ENCODE results near the gene KRTAP4-4.
"Not testable (repeated sequence)": the region's sequence is repeated elsewhere in the genome, so short reads cannot be mapped to it uniquely, and the experiment has no call there.

Gene KRTAP4-4

DNA sequence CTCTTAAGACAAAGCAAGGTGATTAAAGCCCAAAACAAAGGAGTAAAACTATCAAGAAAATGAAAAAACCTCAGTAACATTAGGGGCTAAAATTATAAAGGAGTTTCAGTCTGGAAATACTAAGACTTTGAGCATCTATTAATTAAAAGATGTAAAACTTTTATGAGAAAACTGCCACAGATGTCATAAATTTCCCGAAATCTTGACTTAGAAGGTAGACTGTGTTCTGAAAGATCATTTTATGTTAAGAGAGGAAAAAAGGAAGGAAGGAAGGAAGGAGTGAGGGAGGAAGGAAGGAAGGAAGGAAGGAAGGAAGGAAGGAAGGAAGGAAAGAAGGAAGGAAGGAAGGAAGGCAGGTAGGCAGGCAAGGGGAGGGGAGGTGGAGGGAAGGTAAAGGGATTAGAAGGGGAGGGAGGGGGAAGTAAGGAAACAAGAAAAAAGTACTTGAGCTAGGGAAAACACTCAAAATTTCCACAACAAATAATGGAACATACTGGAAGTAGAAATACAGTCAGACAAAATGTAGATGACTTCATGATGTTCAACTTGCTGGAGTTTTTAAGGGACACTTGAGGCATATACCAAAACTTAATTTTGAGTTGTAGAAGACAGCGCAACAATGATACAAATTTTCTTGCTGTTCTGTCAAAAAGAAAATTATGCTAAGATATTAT is 12.9 kb downstream of the KRTAP4-4 start:
- DNase-seq, result no peak

- DNase-seq, result no peak
These were observed 15.3 kb downstream of the KRTAP4-4 start for GRCh38 chr17:41145261-41145660.

- no peak for DNase-seq
These were observed 15.7 kb downstream of the KRTAP4-4 start for GRCh38 chr17:41144846-41145245.

DNA sequence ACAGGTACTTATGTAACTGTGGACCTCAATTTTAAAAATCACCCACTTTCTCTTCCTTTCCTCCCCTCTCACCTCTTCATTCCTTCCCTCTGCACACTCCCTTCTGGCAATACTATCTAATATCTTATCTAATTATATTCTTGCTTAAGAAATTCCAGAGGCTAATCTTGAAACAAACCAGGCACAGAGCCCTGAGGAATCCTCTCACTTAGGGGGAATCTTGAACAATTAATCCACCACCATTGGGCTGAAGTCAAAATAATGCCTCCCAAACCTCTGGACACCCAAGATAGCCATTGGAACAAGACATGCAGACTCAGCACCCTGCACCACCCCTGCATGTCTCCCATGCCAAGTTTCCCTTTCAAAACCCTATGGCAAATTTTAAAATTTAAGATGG is 19.2 kb downstream of the KRTAP4-4 start:
- no peak for DNase-seq

DNA sequence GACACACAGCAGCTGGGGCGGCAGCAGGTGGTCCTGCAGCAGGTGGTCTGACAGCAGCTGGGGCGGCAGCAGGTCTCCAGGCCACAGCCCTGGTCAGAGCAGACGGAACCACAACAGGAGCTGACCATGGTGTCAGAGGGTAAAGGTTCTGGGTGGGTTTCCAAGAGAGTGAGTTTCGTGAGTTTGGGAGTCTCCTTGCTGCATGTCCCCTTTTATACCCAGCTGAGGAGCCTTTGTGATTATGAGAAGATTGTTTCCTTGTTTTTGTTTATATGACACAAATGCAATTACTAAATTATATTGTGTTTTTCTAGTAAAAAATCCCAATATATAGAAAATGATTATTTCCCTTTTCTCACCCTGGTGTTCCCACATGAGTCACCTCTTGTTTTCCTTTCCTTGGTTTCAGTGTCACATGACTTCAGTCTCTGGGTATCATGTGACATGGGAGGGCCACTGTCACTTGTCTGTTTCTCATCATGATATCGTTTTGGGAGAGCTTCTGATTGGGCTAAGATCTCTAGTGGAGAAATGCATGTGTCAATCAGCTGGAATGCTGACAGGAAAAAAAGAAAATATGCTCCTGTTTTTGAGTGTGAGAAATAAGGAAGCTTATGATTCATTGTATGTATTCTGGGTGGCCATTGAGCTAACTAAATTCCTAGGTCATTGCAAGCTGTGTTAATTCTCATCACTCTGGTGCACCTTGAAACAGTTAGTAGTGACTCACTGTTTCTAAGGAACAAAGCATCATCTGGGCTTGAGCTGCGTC is 20.0 kb downstream of the KRTAP4-4 start, which contains the start of gene KRTAP4-6:
KRTAP4-6 (minus strand) TSS at position 185 of the 772 bp plus-strand sequence; CDS start at position 128, 57 bp downstream.
- no peak for DNase-seq

DNA sequence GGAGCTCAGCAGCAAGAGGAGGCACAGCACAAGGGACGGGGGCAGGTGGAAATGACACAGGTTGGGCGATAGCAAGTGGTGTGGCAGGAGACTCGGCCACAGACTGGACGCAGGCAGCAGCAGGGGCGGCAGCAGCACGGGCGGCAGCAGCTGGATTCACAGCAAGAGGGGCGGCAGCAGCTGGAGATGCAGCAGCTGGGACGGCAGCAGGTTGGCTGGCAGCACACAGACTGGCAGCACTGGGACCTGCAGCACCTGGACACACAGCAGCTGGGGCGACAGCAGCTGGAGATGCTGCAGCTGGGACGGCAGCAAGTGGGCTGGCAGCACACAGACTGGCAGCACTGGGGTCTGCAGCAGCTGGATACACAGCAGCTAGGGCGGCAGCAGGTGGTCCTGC is 20.7 kb downstream of the KRTAP4-4 start:
- DNase-seq, result not testable (repeated sequence)

GRCh38 chr17:41133880-41134735 is 26.4 kb downstream of the KRTAP4-4 start:
- DNase-seq, result no peak

- DNase-seq, result no peak
These were observed 28.6 kb downstream of the KRTAP4-4 start for GRCh38 chr17:41131979-41132378.

DNA sequence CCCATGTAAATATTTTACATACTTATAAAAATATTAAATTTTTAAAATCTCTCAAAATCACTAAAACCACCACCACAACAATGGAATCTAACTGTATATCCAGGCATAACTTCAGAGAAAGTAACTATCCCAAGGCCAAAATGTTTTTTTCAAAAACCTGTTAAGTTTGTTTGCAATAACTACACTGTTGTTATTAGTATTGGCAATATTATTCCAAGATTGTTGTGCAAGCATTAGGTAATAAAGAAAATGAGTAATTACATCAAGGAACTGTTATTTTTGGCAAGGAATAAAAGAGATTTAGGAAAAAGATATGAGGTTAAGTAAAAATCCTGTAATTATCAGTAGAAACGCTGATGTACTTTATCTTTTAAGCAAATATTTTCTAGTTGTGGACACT is 33.2 kb downstream of the KRTAP4-4 start:
- no peak for DNase-seq

DNA sequence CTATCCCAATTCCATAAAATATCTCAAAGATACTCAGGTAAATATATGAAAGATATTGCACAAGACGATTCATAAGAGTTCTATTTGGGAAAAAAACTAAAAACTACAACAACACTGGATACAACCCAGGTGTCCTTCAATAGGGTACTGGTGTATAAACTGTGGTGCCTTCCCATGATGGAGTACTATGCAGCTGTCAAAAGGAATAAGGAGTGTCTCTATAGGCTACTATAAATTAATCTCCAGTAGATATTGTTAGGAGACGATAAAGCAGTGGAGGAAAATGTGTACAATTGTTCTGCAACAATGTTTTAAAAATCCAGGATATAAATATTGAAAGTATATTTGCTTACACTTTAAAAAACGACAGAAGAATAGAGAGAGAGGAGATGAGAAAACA is 34.1 kb downstream of the KRTAP4-4 start:
- no peak for DNase-seq

GRCh38 chr17:41125064-41125463 is 35.5 kb downstream of the KRTAP4-4 start:
- DNase-seq, result no peak

DNA sequence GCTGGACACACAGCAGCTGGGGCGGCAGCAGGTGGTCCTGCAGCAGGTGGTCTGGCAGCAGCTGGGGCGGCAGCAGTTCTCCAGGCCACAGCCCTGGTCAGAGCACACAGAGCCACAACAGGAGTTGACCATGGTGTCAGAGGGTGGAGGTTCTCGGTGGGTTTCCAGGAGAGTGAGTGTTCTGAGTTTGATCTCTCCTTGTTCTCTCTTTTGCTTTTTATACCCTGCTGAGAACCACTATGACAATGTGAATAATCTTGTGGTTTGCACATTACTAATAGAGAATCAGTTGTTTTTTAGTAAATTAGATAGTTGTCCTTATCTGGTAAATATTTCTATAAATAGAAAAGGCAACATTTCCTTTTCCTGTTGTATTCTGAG is 36.6 kb downstream of the KRTAP4-4 start, which contains the start of gene KRTAP4-12:
KRTAP4-12 (minus strand) TSS at position 192 of the 381 bp plus-strand sequence; CDS start at position 132, 60 bp downstream.
- not testable (repeated sequence) for DNase-seq

- DNase-seq, result not testable (repeated sequence)
These were observed 37.1 kb downstream of the KRTAP4-4 start for GRCh38 chr17:41123292-41123990.

DNA sequence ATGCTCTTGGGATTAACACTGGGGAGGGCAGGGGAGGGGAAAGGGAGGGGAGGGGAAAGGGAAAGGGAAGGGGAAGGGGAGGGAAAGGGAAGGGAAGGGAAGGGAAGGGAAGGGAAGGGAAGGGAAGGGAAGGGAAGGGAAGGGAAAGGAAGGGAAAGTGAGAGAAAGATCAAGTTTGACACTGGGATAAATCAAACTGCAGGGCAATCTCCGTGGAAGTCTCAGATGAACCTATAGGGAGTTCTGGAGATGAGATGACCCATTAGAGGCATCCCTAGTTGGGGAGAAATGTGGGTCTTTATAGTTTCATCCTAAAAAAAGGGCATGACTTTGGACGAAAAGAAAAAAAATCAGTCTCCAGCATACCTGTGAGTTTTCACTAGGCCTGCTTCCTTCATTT is 38.8 kb downstream of the KRTAP4-4 start:
- no peak for DNase-seq

GRCh38 chr17:41119696-41120690 is 40.6 kb downstream of the KRTAP4-4 start:
- not testable (repeated sequence) for DNase-seq

- no peak for DNase-seq
These were observed 41.8 kb downstream of the KRTAP4-4 start for GRCh38 chr17:41118721-41119120.

DNA sequence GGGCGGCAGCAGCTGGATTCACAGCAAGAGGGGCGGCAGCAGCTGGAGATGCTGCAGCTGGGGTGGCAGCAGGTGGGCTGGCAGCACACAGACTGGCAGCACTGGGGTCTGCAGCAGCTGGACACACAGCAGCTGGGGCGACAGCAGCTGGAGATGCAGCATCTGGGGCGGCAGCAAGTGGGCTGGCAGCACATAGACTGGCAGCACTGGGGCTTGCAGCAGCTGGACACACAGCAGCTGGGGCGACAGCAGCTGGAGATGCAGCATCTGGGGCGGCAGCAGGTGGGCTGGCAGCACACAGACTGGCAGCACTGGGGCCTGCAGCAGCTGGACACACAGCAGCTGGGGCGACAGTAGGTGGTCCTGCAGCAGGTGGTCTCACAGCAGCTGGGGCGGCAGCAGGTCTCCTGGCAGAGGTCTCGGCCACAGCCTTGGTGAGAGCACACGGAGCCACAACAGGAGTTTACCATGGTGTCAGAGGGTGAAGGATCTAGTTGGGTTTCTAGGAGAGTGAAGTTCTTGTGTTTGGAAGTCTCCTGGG is 42.6 kb downstream of the KRTAP4-4 start, which contains the start of gene KRTAP4-11:
KRTAP4-11 (minus strand) TSS at position 528 of the 541 bp plus-strand sequence; CDS start at position 470, 58 bp downstream.
- not testable (repeated sequence) for DNase-seq

DNA sequence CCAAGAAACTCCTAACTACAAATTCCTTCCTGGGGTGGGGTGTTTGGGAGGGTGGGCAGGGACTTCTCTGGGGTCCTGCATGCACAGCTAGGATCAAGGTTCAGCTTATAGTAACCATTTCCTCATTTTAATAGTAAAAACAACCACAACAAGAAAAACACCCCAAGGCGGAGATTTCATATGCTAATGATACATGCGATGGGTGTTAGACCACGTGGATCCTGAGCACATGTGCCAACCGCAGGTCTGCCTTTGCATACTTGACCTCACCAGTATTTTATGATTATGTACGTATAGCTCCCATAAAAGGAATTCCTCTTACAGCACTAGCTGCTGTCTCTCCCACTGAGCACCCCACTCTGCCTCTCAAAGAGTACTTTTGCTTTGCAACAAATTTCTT is 44.3 kb downstream of the KRTAP4-4 start:
- no peak for DNase-seq

- DNase-seq, result no peak
These were observed 49.2 kb downstream of the KRTAP4-4 start for GRCh38 chr17:41111151-41111885.

All from activated CD4-positive, CD25-positive, alpha-beta regulatory T cell (primary cell).